A673 (cell line): Measurements from ENCODE around the gene UBASH3B. TPM values are rescaled to one million over a fixed set of nuclear protein-coding genes. Genes with fewer than 3 reads are reported as not detected.

Source experiments
- BruUV-seq: library from RNA; stranded (reverse); fragments of 400-500 nt; replicated peaks from 2 replicates; lab custom pipeline; 2021; lab: Mats Ljungman, UMichigan
- CTCF ChIA-PET: fragments of 300-600 bp; sonication (Branson Sonifier 250); formaldehyde crosslinking; loops from one replicate; lab custom pipeline; 2022; ENCODE audit warnings: antibody characterized with exemption; lab: Charles Lee
- POLR2A ChIA-PET: fragments of 300-600 bp; sonication (Branson Sonifier 250); formaldehyde crosslinking; loops from one replicate; lab custom pipeline; 2022; ENCODE audit warnings: antibody characterized with exemption; ENCODE audit not compliant: low non-redundant PET; lab: Charles Lee
- DNase-seq: peaks from one replicate; pipeline ENCODE4 v3.0.0-alpha.2; 2015; ENCODE audit warnings: low spot score
- H3K27ac ChIP-seq: fragments of 200-600 bp; sonication (generic); 2 replicates; pipeline ENCODE4 v1.5.1; 2016; ENCODE audit warnings: mixed run types, low read depth, mild to moderate bottlenecking, mixed read lengths, antibody characterized with exemption, low read length; ENCODE audit not compliant: poor library complexity, severe bottlenecking
- H3K27me3 ChIP-seq: fragments of 200-600 bp; sonication (generic); replicated peaks from 2 replicates; pipeline ENCODE4 v1.6.1; 2017; ENCODE audit warnings: mixed run types, low read depth, mild to moderate bottlenecking, mixed read lengths, antibody characterized with exemption, low read length; ENCODE audit not compliant: insufficient read depth, poor library complexity
- H3K36me3 ChIP-seq: fragments of 200-600 bp; sonication (generic); 2 replicates; pipeline ENCODE4 v1.6.1; 2016; ENCODE audit warnings: mixed run types, mild to moderate bottlenecking, mixed read lengths, antibody characterized with exemption, low read length; ENCODE audit not compliant: insufficient read depth, poor library complexity, severe bottlenecking
- H3K4me1 ChIP-seq: fragments of 200-600 bp; sonication (generic); 2 replicates; pipeline ENCODE4 v1.6.1; 2017; ENCODE audit warnings: mixed run types, mild to moderate bottlenecking, mixed read lengths, antibody characterized with exemption, low read length; ENCODE audit not compliant: insufficient read depth, poor library complexity, severe bottlenecking
- H3K4me3 ChIP-seq: fragments of 200-600 bp; sonication (generic); 2 replicates; pipeline ENCODE4 v1.5.1; 2016; ENCODE audit warnings: low read depth, mixed run types, mild to moderate bottlenecking, mixed read lengths, low read length; ENCODE audit not compliant: poor library complexity, severe bottlenecking
- H3K9me3 ChIP-seq: fragments of 200-600 bp; sonication (generic); 2 replicates; pipeline ENCODE4 v1.6.1; 2016; ENCODE audit warnings: mixed run types, low read depth, mild to moderate bottlenecking, mixed read lengths, antibody characterized with exemption, low read length; ENCODE audit not compliant: poor library complexity, severe bottlenecking
- EZH2 ChIP-seq: fragments of 200-600 bp; sonication (generic); IDR thresholded peaks from 2 replicates; pipeline ENCODE4 v1.6.1; 2017; ENCODE audit warnings: borderline replicate concordance, low read depth, mild to moderate bottlenecking, mixed read lengths, antibody characterized with exemption, low read length; ENCODE audit not compliant: poor library complexity, severe bottlenecking
- intact Hi-C: fragments of 100-400 bp; cut with micrococcal nuclease; formaldehyde crosslinking; loops from one replicate; pipeline ENCODE4 v1.10.0; 2022; ENCODE audit not compliant: unreplicated experiment
- total RNA-seq: library from RNA; stranded (reverse); gene quantifications from 2 replicates; pipeline ENCODE4 v1.2.3, GENCODE V29; 2021
- TF ChIP-seq, protein P1 (sequence below): fragments of 300-800, 200-600 bp; sonication (generic); conservative IDR thresholded peaks from 2 replicates; pipeline ENCODE4 v1.5.1; 2017; ENCODE audit warnings: low read depth, mild to moderate bottlenecking, antibody characterized with exemption, low read length, moderate library complexity, mixed read lengths

The UBASH3B gene
- total RNA-seq, 1 experiment from 2014 or later, result 15.3 TPM

DNA sequence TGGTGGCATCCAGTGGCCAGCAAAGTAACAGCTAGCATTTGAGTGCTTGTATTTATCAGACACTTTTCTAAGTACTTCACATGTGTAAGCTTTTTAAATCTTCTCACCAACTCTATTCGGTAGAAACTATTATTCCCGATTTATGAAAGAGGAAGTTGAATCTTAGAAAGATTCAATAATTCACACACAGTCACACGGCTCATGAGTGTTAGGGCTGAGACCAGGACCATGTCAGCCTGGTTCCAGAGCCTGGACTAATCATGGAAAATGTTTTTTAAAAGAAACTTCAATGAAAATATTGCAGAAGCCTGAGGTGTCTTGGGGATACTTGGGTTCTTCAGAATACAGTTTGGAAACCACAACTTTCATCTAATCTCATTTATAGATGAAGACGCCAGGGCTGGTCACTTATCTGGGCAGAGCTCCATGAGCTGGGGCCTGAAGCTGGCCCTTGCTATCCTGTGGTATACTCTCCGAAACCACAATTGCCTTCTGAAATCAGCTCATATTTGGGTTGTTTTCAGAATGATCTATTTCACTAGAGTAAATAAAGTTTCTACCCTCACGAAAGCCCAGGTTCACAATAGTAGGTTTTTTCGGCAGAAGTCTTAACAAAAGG is 178.4 kb downstream of the UBASH3B start:
- no peaks in the 10 kb centered on the region for H3K36me3 ChIP-seq

GRCh38 chr11:122836916-122837315 is 181.4 kb downstream of the UBASH3B start:
- BruUV-seq, result no TSS peak
- Histone ChIP-seq H3K9me3 (no peaks in the 10 kb centered on the region), H3K36me3 (no peaks in the 10 kb centered on the region), H3K27ac (no peak overlapping the region), H3K4me3 (no peak overlapping the region), H3K4me1 (no peaks in the 10 kb centered on the region), H3K27me3 (no peaks in the 10 kb centered on the region)
- TF ChIP-seq, protein P1, sequence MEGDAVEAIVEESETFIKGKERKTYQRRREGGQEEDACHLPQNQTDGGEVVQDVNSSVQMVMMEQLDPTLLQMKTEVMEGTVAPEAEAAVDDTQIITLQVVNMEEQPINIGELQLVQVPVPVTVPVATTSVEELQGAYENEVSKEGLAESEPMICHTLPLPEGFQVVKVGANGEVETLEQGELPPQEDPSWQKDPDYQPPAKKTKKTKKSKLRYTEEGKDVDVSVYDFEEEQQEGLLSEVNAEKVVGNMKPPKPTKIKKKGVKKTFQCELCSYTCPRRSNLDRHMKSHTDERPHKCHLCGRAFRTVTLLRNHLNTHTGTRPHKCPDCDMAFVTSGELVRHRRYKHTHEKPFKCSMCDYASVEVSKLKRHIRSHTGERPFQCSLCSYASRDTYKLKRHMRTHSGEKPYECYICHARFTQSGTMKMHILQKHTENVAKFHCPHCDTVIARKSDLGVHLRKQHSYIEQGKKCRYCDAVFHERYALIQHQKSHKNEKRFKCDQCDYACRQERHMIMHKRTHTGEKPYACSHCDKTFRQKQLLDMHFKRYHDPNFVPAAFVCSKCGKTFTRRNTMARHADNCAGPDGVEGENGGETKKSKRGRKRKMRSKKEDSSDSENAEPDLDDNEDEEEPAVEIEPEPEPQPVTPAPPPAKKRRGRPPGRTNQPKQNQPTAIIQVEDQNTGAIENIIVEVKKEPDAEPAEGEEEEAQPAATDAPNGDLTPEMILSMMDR, result no peak
- TF ChIP-seq EZH2, result no peak
- CTCF ChIA-PET, result no interaction called here
- intact Hi-C loops, result no loop called here
- DNase-seq, result no peak
- POLR2A ChIA-PET, result no interaction called here

More for the DNA sequence above, 178.4 kb downstream of the UBASH3B start:
- intact Hi-C loops, result no loop called here
- no peak for DNase-seq
- CTCF ChIA-PET, result interaction anchor here (0.5 to 1.7 kb wide), 5 partner anchors 13 to 53 kb away, joined by 3 to 4 read pairs (median 3); no protein-coding TSS in a partner anchor
- no peak overlapping the region for H3K4me3 ChIP-seq
- POLR2A ChIA-PET, result no interaction called here
- H3K27me3 ChIP-seq, result no peaks in the 10 kb centered on the region
- TF ChIP-seq, protein P1, result no peak
- TF ChIP-seq EZH2, result no peak
- no peaks in the 10 kb centered on the region for H3K4me1 ChIP-seq
- no TSS peak for BruUV-seq
- no peak overlapping the region for H3K27ac ChIP-seq
- no peaks in the 10 kb centered on the region for H3K9me3 ChIP-seq

DNA sequence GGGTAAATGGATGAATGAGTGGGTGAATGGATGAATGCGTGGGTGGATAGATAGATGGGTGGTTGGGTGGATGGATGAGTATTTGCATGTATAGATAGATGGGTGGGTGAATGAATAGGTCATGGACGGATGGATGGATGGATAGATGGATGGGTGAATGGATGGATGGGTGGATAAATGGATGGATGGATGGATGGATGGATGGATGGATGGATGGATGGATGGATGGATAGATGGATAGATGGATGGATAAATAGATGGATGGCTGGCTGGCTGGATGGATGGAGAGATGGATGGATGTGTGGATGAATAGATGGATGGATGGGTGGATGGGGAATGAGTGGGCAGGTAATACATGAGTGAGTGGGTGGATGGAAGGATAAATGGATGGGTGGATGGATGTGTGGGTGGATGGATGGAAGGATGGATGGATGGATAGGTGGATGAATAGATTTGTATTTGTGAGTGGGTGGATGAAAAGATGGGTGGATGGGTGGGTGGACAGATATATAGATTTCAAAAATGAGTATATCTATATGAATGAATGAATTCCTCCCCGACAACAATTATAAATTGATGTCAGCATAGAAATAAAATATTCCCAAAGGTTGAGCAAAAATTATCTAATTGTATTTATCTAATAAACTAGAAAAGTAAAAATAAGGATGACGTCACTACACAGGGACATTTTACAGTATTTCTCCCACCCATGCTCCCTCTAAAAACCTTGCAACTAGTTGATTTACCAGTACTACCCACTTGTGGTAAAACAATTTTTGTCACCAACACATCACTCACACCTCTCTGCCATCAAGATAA is 182.2 kb downstream of the UBASH3B start:
- Histone ChIP-seq H3K4me3 (no peak overlapping the region), H3K27me3 (no peaks in the 10 kb centered on the region), H3K36me3 (no peaks in the 10 kb centered on the region), H3K27ac (no peak overlapping the region), H3K9me3 (no peaks in the 10 kb centered on the region), H3K4me1 (no peaks in the 10 kb centered on the region)
- no TSS peak for BruUV-seq
- ChIA-PET POLR2A (no interaction called here), CTCF (interaction anchor here (0.6 kb wide), 1 partner anchor 25 kb away, joined by 3 read pairs; no protein-coding TSS in a partner anchor)
- TF ChIP-seq EZH2, result no peak
- TF ChIP-seq, protein P1, result no peak; the same call in 1 of the 2 replicates
- intact Hi-C loops, result no loop called here
- no peak for DNase-seq
